HEK293 (cell line): ENCODE measurements around the gene ARHGEF4.

ENCODE experiments used
- CTCF ChIA-PET: fragments of 350-600 bp; formaldehyde crosslinking; extraction: SDS; loops from one replicate; lab custom pipeline; 2021; ENCODE audit warnings: antibody characterized with exemption; lab: Yijun Ruan, JAX
- POLR2A ChIA-PET: fragments of 300-600 bp; formaldehyde crosslinking; extraction: SDS; loops from one replicate; lab custom pipeline; 2020; ENCODE audit warnings: antibody characterized with exemption, inconsistent platforms; lab: Yijun Ruan, JAX
- H3K27ac ChIP-seq: fragments of 200-500 bp; sonication (Bioruptor generic); 2 replicates; pipeline ENCODE4 v1.5.1; 2014; ENCODE audit warnings: low read depth, low read length, control low read depth, inconsistent platforms; ENCODE audit errors: extremely low read depth
- H3K36me3 ChIP-seq, 2 experiments: fragments of 200-500 bp in 1 of 2; sonication (Bioruptor generic) in 1 of 2; 1 replicate in 1 of 2; 2 replicates in 1 of 2; pipeline ENCODE4 v1.5.1; 2014 to 2017; ENCODE audit warnings: inconsistent platforms in 2 of 2, low read length in 2 of 2; ENCODE audit not compliant: control insufficient read depth in 2 of 2, insufficient read depth in 1 of 2
- H3K4me1 ChIP-seq: fragments of 200-500 bp; sonication (Bioruptor generic); 2 replicates; pipeline ENCODE4 v1.5.1; 2014; ENCODE audit warnings: mild to moderate bottlenecking, low read length, inconsistent platforms; ENCODE audit not compliant: control insufficient read depth, insufficient read depth
- H3K4me3 ChIP-seq: 2 replicates; pipeline ENCODE4 v1.5.1; 2011; ENCODE audit warnings: low read depth, mild to moderate bottlenecking, control low read depth, low read length, moderate library complexity
- H3K9me3 ChIP-seq: fragments of 200-500 bp; sonication (Bioruptor generic); 2 replicates; pipeline ENCODE4 v1.5.1; 2014; ENCODE audit warnings: low read depth, low read length, inconsistent platforms; ENCODE audit not compliant: control insufficient read depth, insufficient read depth
- BCL11A ChIP-seq: fragments of 450-650 bp; formaldehyde crosslinking; IDR thresholded peaks from 2 replicates; pipeline ENCODE4 v1.5.1; 2016; ENCODE audit warnings: low read depth, missing biosample characterization, missing genetic modification characterization
- EGR2 ChIP-seq: fragments of 450-650 bp; formaldehyde crosslinking; IDR thresholded peaks from 2 replicates; pipeline ENCODE4 v1.5.1; 2016; ENCODE audit warnings: low read depth, missing biosample characterization, missing genetic modification characterization
- ELK4 ChIP-seq: IDR thresholded peaks from 2 replicates; pipeline ENCODE4 v1.6.1; 2011; ENCODE audit warnings: mild to moderate bottlenecking, low read depth, low read length, borderline replicate concordance
- HOXA7 ChIP-seq: sonication (generic); formaldehyde crosslinking; IDR thresholded peaks from 2 replicates; pipeline ENCODE4 v1.8.1; 2022; ENCODE audit warnings: missing genetic modification reagents, borderline replicate concordance
- KLF10 ChIP-seq: fragments of 450-650 bp; IDR thresholded peaks from 2 replicates; pipeline ENCODE4 v1.5.1; 2018; ENCODE audit warnings: missing biosample characterization, mild to moderate bottlenecking, missing genetic modification characterization
- KLF16 ChIP-seq: fragments of 450-650 bp; formaldehyde crosslinking; IDR thresholded peaks from 2 replicates; pipeline ENCODE4 v1.5.1; 2017; ENCODE audit warnings: missing biosample characterization, missing genetic modification characterization
- REST ChIP-seq: fragments of 450-650 bp; formaldehyde crosslinking; IDR thresholded peaks from 2 replicates; pipeline ENCODE4 v1.5.1; 2016; ENCODE audit warnings: missing biosample characterization, missing genetic modification characterization
- SP2 ChIP-seq: fragments of 450-650 bp; formaldehyde crosslinking; IDR thresholded peaks from 2 replicates; pipeline ENCODE4 v1.5.1; 2016; ENCODE audit warnings: missing biosample characterization, missing genetic modification characterization
- ZBTB49 ChIP-seq: fragments of 450-650 bp; formaldehyde crosslinking; IDR thresholded peaks from 2 replicates; pipeline ENCODE4 v1.5.1; 2016; ENCODE audit warnings: missing biosample characterization, missing genetic modification characterization, low read depth
- ZFHX2 ChIP-seq: fragments of 450-650 bp; formaldehyde crosslinking; conservative IDR thresholded peaks from 2 replicates; pipeline ENCODE4 v1.5.1; 2016; ENCODE audit warnings: missing biosample characterization, missing genetic modification characterization
- ZNF10 ChIP-seq: fragments of 450-650 bp; formaldehyde crosslinking; IDR thresholded peaks from 2 replicates; pipeline ENCODE4 v1.5.1; 2017; ENCODE audit warnings: missing biosample characterization, missing genetic modification characterization
- ZNF114 ChIP-seq: fragments of 450-650 bp; formaldehyde crosslinking; IDR thresholded peaks from 2 replicates; pipeline ENCODE4 v1.5.0; 2017; ENCODE audit warnings: missing biosample characterization, missing genetic modification characterization
- ZNF184 ChIP-seq: fragments of 450-650 bp; IDR thresholded peaks from 2 replicates; pipeline ENCODE4 v1.5.1; 2018; ENCODE audit warnings: missing biosample characterization, mild to moderate bottlenecking, missing genetic modification characterization
- ZNF280D ChIP-seq: fragments of 450-650 bp; formaldehyde crosslinking; IDR thresholded peaks from 2 replicates; pipeline ENCODE4 v1.5.1; 2016; ENCODE audit warnings: missing biosample characterization, missing genetic modification characterization
- ZNF302 ChIP-seq: fragments of 450-650 bp; formaldehyde crosslinking; IDR thresholded peaks from 2 replicates; pipeline ENCODE4 v1.5.1; 2016; ENCODE audit warnings: missing biosample characterization, missing genetic modification characterization, low read depth
- ZNF48 ChIP-seq: fragments of 450-650 bp; formaldehyde crosslinking; IDR thresholded peaks from 2 replicates; pipeline ENCODE4 v1.5.1; 2016; ENCODE audit warnings: missing biosample characterization, missing genetic modification characterization
- ZNF544 ChIP-seq: fragments of 450-650 bp; formaldehyde crosslinking; IDR thresholded peaks from 2 replicates; pipeline ENCODE4 v1.5.0; 2017; ENCODE audit warnings: missing biosample characterization, missing genetic modification characterization
- ZNF549 ChIP-seq: fragments of 450-650 bp; IDR thresholded peaks from 2 replicates; pipeline ENCODE4 v1.5.1; 2018; ENCODE audit warnings: missing biosample characterization, missing genetic modification characterization, mild to moderate bottlenecking, inconsistent platforms, moderate library complexity
- ZNF610 ChIP-seq: fragments of 450-650 bp; formaldehyde crosslinking; IDR thresholded peaks from 2 replicates; pipeline ENCODE4 v1.5.1; 2016; ENCODE audit warnings: missing biosample characterization, missing genetic modification characterization, borderline replicate concordance
- ZNF629 ChIP-seq: fragments of 450-650 bp; formaldehyde crosslinking; IDR thresholded peaks from 2 replicates; pipeline ENCODE4 v1.5.1; 2017; ENCODE audit warnings: missing biosample characterization, missing genetic modification characterization
- ZNF660 ChIP-seq: fragments of 450-650 bp; IDR thresholded peaks from 2 replicates; pipeline ENCODE4 v1.5.1; 2018; ENCODE audit warnings: missing biosample characterization, mild to moderate bottlenecking, missing genetic modification characterization
- ZNF792 ChIP-seq: fragments of 450-650 bp; formaldehyde crosslinking; IDR thresholded peaks from 2 replicates; pipeline ENCODE4 v1.5.1; 2016; ENCODE audit warnings: missing biosample characterization, missing genetic modification characterization
- ZNF843 ChIP-seq: fragments of 450-650 bp; formaldehyde crosslinking; IDR thresholded peaks from 2 replicates; pipeline ENCODE4 v1.5.1; 2016; ENCODE audit warnings: missing biosample characterization, missing genetic modification characterization

The ARHGEF4 gene

GRCh38 chr2:130997198-130997597 is 160.5 kb downstream of the ARHGEF4 start:
- Histone ChIP-seq H3K36me3 (no peaks in the 10 kb centered on the region), H3K27ac (no peak overlapping the region), H3K9me3 (no peaks in the 10 kb centered on the region), H3K4me1 (no peaks in the 10 kb centered on the region), H3K4me3 (no peak overlapping the region)
- ChIA-PET CTCF (no interaction called here), POLR2A (no interaction called here)
- TF ChIP-seq ZNF843, result no peak
- TF ChIP-seq SP2 (tag by site-specific recombination), result no peak
- TF ChIP-seq ZNF184 (tag by site-specific recombination), result no peak
- no peak for TF ChIP-seq REST (tag by site-specific recombination)
- no peak for TF ChIP-seq KLF10 (tag by site-specific recombination)
- no peak for TF ChIP-seq ZNF792 (tag by site-specific recombination)
- no peak for TF ChIP-seq ZNF114 (tag by site-specific recombination)
- no peak for TF ChIP-seq ZNF660 (tag by site-specific recombination)
- TF ChIP-seq ZNF544 (tag by site-specific recombination), result no peak
- TF ChIP-seq ELK4, result no peak
- no peak for TF ChIP-seq ZNF629 (tag by site-specific recombination)
- no peak for TF ChIP-seq ZNF549 (tag by site-specific recombination)
- no peak for TF ChIP-seq HOXA7
- no peak for TF ChIP-seq ZBTB49 (tag by site-specific recombination)
- TF ChIP-seq ZFHX2 (tag by site-specific recombination), result no peak
- TF ChIP-seq ZNF302 (tag by site-specific recombination), result no peak
- no peak for TF ChIP-seq EGR2 (tag by site-specific recombination)
- no peak for TF ChIP-seq BCL11A (tag by site-specific recombination)

- Histone ChIP-seq H3K9me3 (no peaks in the 10 kb centered on the region), H3K4me1 (no peaks in the 10 kb centered on the region), H3K27ac (no peak overlapping the region), H3K36me3 (no peaks in the 10 kb centered on the region), H3K4me3 (no peak overlapping the region)
- ChIA-PET CTCF (no interaction called here), POLR2A (no interaction called here)
- TF ChIP-seq ZNF610 (tag by site-specific recombination) (no peak), KLF16 (tag by site-specific recombination) (no peak), ZNF280D (tag by site-specific recombination) (no peak), ZNF10 (tag by site-specific recombination) (no peak), ZNF48 (tag by site-specific recombination) (no peak)
Measured at GRCh38 chr2:130998561-130998960, 161.8 kb downstream of the ARHGEF4 start.
